H9 (cell line): Measurements from ENCODE around the gene LEF1. TPM values are rescaled to one million over a fixed set of nuclear protein-coding genes. Genes with fewer than 3 reads are reported as not detected.

ENCODE experiments used
- DNase-seq: peaks from one replicate; pipeline ENCODE4 v3.0.0-alpha.2; 2017
- H2AFZ ChIP-seq: one replicate; pipeline ENCODE4 v1.6.1; 2013; ENCODE audit warnings: mild to moderate bottlenecking, low read length, control low read depth, moderate library complexity
- H2AK5ac ChIP-seq: 2 replicates; pipeline ENCODE4 v1.6.1; 2013; ENCODE audit warnings: low read length, control low read depth, mixed read lengths; ENCODE audit not compliant: insufficient read length
- H2BK120ac ChIP-seq: one replicate; pipeline ENCODE4 v1.6.1; 2013; ENCODE audit warnings: low read depth, mild to moderate bottlenecking, low read length, control low read depth, inconsistent platforms; ENCODE audit not compliant: poor library complexity, severe bottlenecking
- H2BK12ac ChIP-seq: 2 replicates; pipeline ENCODE4 v1.6.1; 2013; ENCODE audit warnings: low read length, control low read depth, mixed read lengths, low read depth; ENCODE audit not compliant: insufficient read length
- H2BK15ac ChIP-seq: 2 replicates; pipeline ENCODE4 v1.6.1; 2013; ENCODE audit warnings: low read depth, low read length, control low read depth
- H2BK20ac ChIP-seq: one replicate; pipeline ENCODE4 v1.6.1; 2013; ENCODE audit warnings: low read depth, mild to moderate bottlenecking, low read length, control low read depth, inconsistent platforms; ENCODE audit not compliant: poor library complexity, severe bottlenecking
- H2BK5ac ChIP-seq: 2 replicates; pipeline ENCODE4 v1.6.1; 2013; ENCODE audit warnings: low read length, control low read depth, mixed read lengths; ENCODE audit not compliant: insufficient read length
- H3K14ac ChIP-seq: 2 replicates; pipeline ENCODE4 v1.6.1; 2013; ENCODE audit warnings: low read length, control low read depth; ENCODE audit not compliant: insufficient read depth
- H3K18ac ChIP-seq: 2 replicates; pipeline ENCODE4 v1.6.1; 2013; ENCODE audit warnings: low read depth, mild to moderate bottlenecking, mixed read lengths, low read length, control low read depth; ENCODE audit not compliant: insufficient read length
- H3K23ac ChIP-seq: 2 replicates; pipeline ENCODE4 v1.6.1; 2013; ENCODE audit warnings: low read length, control low read depth, mixed read lengths, low read depth; ENCODE audit not compliant: insufficient read length
- H3K23me2 ChIP-seq: 2 replicates; pipeline ENCODE4 v1.6.1; 2013; ENCODE audit warnings: low read depth, mild to moderate bottlenecking, mixed read lengths, low read length, control low read depth; ENCODE audit not compliant: insufficient read length, poor library complexity, severe bottlenecking
- H3K27ac ChIP-seq: 2 replicates; pipeline ENCODE4 v1.5.1; 2013; ENCODE audit warnings: low read length, control low read depth, mixed read lengths, low read depth; ENCODE audit not compliant: insufficient read length
- H3K27me3 ChIP-seq: 2 replicates; pipeline ENCODE4 v1.6.1; 2013; ENCODE audit warnings: low read length, control low read depth, inconsistent platforms; ENCODE audit not compliant: insufficient read depth
- H3K4ac ChIP-seq: 2 replicates; pipeline ENCODE4 v1.6.1; 2013; ENCODE audit warnings: low read depth, mild to moderate bottlenecking, control low read depth, inconsistent platforms, low read length, moderate library complexity
- H3K4me1 ChIP-seq: 2 replicates; pipeline ENCODE4 v1.6.1; 2013; ENCODE audit warnings: low read length, control low read depth, inconsistent platforms; ENCODE audit not compliant: insufficient read depth
- H3K4me2 ChIP-seq: 2 replicates; pipeline ENCODE4 v1.6.1; 2013; ENCODE audit warnings: low read length, control low read depth, mixed read lengths; ENCODE audit not compliant: insufficient read length, insufficient read depth
- H3K56ac ChIP-seq: 2 replicates; pipeline ENCODE4 v1.6.1; 2013; ENCODE audit warnings: low read depth, mild to moderate bottlenecking, mixed read lengths, low read length, control low read depth; ENCODE audit not compliant: insufficient read length
- H3K79me1 ChIP-seq: 2 replicates; pipeline ENCODE4 v1.6.1; 2013; ENCODE audit warnings: low read depth, mild to moderate bottlenecking, moderate library complexity, low read length, control low read depth, inconsistent platforms; ENCODE audit not compliant: insufficient read depth, poor library complexity, severe bottlenecking
- H3K79me2 ChIP-seq: 2 replicates; pipeline ENCODE4 v1.6.1; 2013; ENCODE audit warnings: low read length, control low read depth, inconsistent platforms; ENCODE audit not compliant: insufficient read depth
- H3K9ac ChIP-seq: 2 replicates; pipeline ENCODE4 v1.6.1; 2013; ENCODE audit warnings: low read length, control low read depth, mixed read lengths; ENCODE audit not compliant: insufficient read length; ENCODE audit errors: extremely low read depth
- H3K9me3 ChIP-seq: one replicate; pipeline ENCODE4 v1.6.1; 2013; ENCODE audit warnings: low read depth, low read length, inconsistent platforms; ENCODE audit not compliant: control insufficient read depth
- H3T11ph ChIP-seq: one replicate; pipeline ENCODE4 v1.6.1; 2013; ENCODE audit warnings: mild to moderate bottlenecking, low read length, control low read depth, inconsistent platforms
- H4K20me1 ChIP-seq: one replicate; pipeline ENCODE4 v1.6.1; 2013; ENCODE audit not compliant: control insufficient read depth, insufficient read length, insufficient read depth
- H4K5ac ChIP-seq: 2 replicates; pipeline ENCODE4 v1.6.1; 2013; ENCODE audit warnings: low read depth, mild to moderate bottlenecking, mixed read lengths, low read length, control low read depth; ENCODE audit not compliant: insufficient read length
- H4K8ac ChIP-seq: replicated peaks from 2 replicates; pipeline ENCODE4 v1.6.1; 2013; ENCODE audit warnings: low read length, control low read depth, mixed read lengths, low read depth; ENCODE audit not compliant: insufficient read length
- H4K91ac ChIP-seq: 2 replicates; pipeline ENCODE4 v1.6.1; 2013; ENCODE audit warnings: low read depth, mild to moderate bottlenecking, moderate library complexity, mixed read lengths, low read length, control low read depth; ENCODE audit not compliant: insufficient read length
- H3K27ac Mint-ChIP-seq, 3 experiments: 2 replicates in 2 of 3; 3 replicates in 1 of 3; pipeline ENCODE4 v1.8.0; 2020 to 2021; ENCODE audit warnings: mixed read lengths in 3 of 3, mild to moderate bottlenecking in 1 of 3, moderate library complexity in 1 of 3
- H3K27me3 Mint-ChIP-seq: 2 replicates; pipeline ENCODE4 v1.8.0; 2021; ENCODE audit warnings: low read depth, mild to moderate bottlenecking, moderate library complexity, mixed read lengths
- H3K36me3 Mint-ChIP-seq, 3 experiments: 2 replicates in 2 of 3; 3 replicates in 1 of 3; pipeline ENCODE4 v1.8.0; 2020 to 2021; ENCODE audit warnings: low read depth in 3 of 3, mixed read lengths in 3 of 3; ENCODE audit not compliant: insufficient read depth in 1 of 3
- H3K4me1 Mint-ChIP-seq, 2 experiments: 2 replicates each; pipeline ENCODE4 v1.8.0; 2020; ENCODE audit warnings: mixed read lengths in 2 of 2
- H3K4me3 Mint-ChIP-seq, 2 experiments: 2 replicates in 1 of 2; 3 replicates in 1 of 2; pipeline ENCODE4 v1.8.0; 2020 to 2021; ENCODE audit warnings: mild to moderate bottlenecking in 2 of 2, mixed read lengths in 2 of 2, moderate library complexity in 1 of 2
- H3K9me3 Mint-ChIP-seq, 2 experiments: 2 replicates in 1 of 2; 3 replicates in 1 of 2; pipeline ENCODE4 v1.8.0; 2020; ENCODE audit warnings: mild to moderate bottlenecking in 2 of 2, mixed read lengths in 2 of 2, moderate library complexity in 1 of 2
- total RNA-seq: library from RNA; stranded (reverse); gene quantifications from 2 replicates; pipeline ENCODE4 v1.2.1, GENCODE V29; 2021
- TF ChIP-seq, protein P1 (sequence below): fragments of 200-600 bp; sonication (generic); conservative IDR thresholded peaks from 3 replicates; pipeline ENCODE4 v1.8.0; 2021; ENCODE audit warnings: antibody characterized with exemption, mild to moderate bottlenecking

The LEF1 gene
- total RNA-seq, 1 experiment from 2014 or later = 2.5 TPM

GRCh38 chr4:108024878-108025165 is 143.9 kb downstream of the LEF1 start:
- Histone ChIP-seq H2AFZ (no peak overlapping the region), H3K27me3 (no peaks in the 10 kb centered on the region), H3K18ac (no peak overlapping the region), H2BK15ac (no peak overlapping the region), H2BK120ac (no peak overlapping the region), H3K79me1 (no peaks in the 10 kb centered on the region), H3K4ac (no peak overlapping the region), H3K4me1 (no peaks in the 10 kb centered on the region), H2BK20ac (no peak overlapping the region), H2BK12ac (no peak overlapping the region), H4K20me1 (no peaks in the 10 kb centered on the region), H3K23me2 (no peaks in the 10 kb centered on the region), H2AK5ac (no peak overlapping the region), H3K14ac (no peak overlapping the region), H4K8ac (no peak overlapping the region), H3K9me3 (no peaks in the 10 kb centered on the region), H3K56ac (no peak overlapping the region), H3T11ph (no peak overlapping the region), H4K5ac (no peak overlapping the region), H3K9ac (no peak overlapping the region), H3K27ac (no peak overlapping the region), H4K91ac (no peak overlapping the region), H2BK5ac (no peak overlapping the region), H3K23ac (no peak overlapping the region), H3K79me2 (no peaks in the 10 kb centered on the region), H3K4me2 (no peak overlapping the region)
- no peak overlapping the region for H3K27ac Mint-ChIP-seq
- TF ChIP-seq, protein P1, sequence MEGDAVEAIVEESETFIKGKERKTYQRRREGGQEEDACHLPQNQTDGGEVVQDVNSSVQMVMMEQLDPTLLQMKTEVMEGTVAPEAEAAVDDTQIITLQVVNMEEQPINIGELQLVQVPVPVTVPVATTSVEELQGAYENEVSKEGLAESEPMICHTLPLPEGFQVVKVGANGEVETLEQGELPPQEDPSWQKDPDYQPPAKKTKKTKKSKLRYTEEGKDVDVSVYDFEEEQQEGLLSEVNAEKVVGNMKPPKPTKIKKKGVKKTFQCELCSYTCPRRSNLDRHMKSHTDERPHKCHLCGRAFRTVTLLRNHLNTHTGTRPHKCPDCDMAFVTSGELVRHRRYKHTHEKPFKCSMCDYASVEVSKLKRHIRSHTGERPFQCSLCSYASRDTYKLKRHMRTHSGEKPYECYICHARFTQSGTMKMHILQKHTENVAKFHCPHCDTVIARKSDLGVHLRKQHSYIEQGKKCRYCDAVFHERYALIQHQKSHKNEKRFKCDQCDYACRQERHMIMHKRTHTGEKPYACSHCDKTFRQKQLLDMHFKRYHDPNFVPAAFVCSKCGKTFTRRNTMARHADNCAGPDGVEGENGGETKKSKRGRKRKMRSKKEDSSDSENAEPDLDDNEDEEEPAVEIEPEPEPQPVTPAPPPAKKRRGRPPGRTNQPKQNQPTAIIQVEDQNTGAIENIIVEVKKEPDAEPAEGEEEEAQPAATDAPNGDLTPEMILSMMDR = no peak
- no peak for DNase-seq
- H3K36me3 Mint-ChIP-seq = peaks cover 22 to 70% (median 57%) of the 10 kb centered on the region in 3 experiments
- H3K27me3 Mint-ChIP-seq = no peaks in the 10 kb centered on the region
- H3K4me3 Mint-ChIP-seq = no peak overlapping the region
- H3K4me1 Mint-ChIP-seq = peaks cover 3 to 4% of the 10 kb centered on the region in 2 experiments; a peak in 3 of 4 replicates
- H3K9me3 Mint-ChIP-seq = no peaks in the 10 kb centered on the region
